A673 (cell line): ENCODE measurements around the gene MYH16. TPM values are rescaled to one million over a fixed set of nuclear protein-coding genes. Genes with fewer than 3 reads are reported as not detected.

Experiments
- BruUV-seq: library from RNA; stranded (reverse); fragments of 400-500 nt; replicated peaks from 2 replicates; lab custom pipeline; 2021; lab: Mats Ljungman, UMichigan
- CTCF ChIA-PET: fragments of 300-600 bp; sonication (Branson Sonifier 250); formaldehyde crosslinking; loops from one replicate; lab custom pipeline; 2022; ENCODE audit warnings: antibody characterized with exemption; lab: Charles Lee
- POLR2A ChIA-PET: fragments of 300-600 bp; sonication (Branson Sonifier 250); formaldehyde crosslinking; loops from one replicate; lab custom pipeline; 2022; ENCODE audit warnings: antibody characterized with exemption; ENCODE audit not compliant: low non-redundant PET; lab: Charles Lee
- DNase-seq: peaks from one replicate; pipeline ENCODE4 v3.0.0-alpha.2; 2015; ENCODE audit warnings: low spot score
- H3K27ac ChIP-seq: fragments of 200-600 bp; sonication (generic); 2 replicates; pipeline ENCODE4 v1.5.1; 2016; ENCODE audit warnings: mixed run types, low read depth, mild to moderate bottlenecking, mixed read lengths, antibody characterized with exemption, low read length; ENCODE audit not compliant: poor library complexity, severe bottlenecking
- H3K27me3 ChIP-seq: fragments of 200-600 bp; sonication (generic); replicated peaks from 2 replicates; pipeline ENCODE4 v1.6.1; 2017; ENCODE audit warnings: mixed run types, low read depth, mild to moderate bottlenecking, mixed read lengths, antibody characterized with exemption, low read length; ENCODE audit not compliant: insufficient read depth, poor library complexity
- H3K36me3 ChIP-seq: fragments of 200-600 bp; sonication (generic); 2 replicates; pipeline ENCODE4 v1.6.1; 2016; ENCODE audit warnings: mixed run types, mild to moderate bottlenecking, mixed read lengths, antibody characterized with exemption, low read length; ENCODE audit not compliant: insufficient read depth, poor library complexity, severe bottlenecking
- H3K4me1 ChIP-seq: fragments of 200-600 bp; sonication (generic); 2 replicates; pipeline ENCODE4 v1.6.1; 2017; ENCODE audit warnings: mixed run types, mild to moderate bottlenecking, mixed read lengths, antibody characterized with exemption, low read length; ENCODE audit not compliant: insufficient read depth, poor library complexity, severe bottlenecking
- H3K4me3 ChIP-seq: fragments of 200-600 bp; sonication (generic); 2 replicates; pipeline ENCODE4 v1.5.1; 2016; ENCODE audit warnings: low read depth, mixed run types, mild to moderate bottlenecking, mixed read lengths, low read length; ENCODE audit not compliant: poor library complexity, severe bottlenecking
- H3K9me3 ChIP-seq: fragments of 200-600 bp; sonication (generic); 2 replicates; pipeline ENCODE4 v1.6.1; 2016; ENCODE audit warnings: mixed run types, low read depth, mild to moderate bottlenecking, mixed read lengths, antibody characterized with exemption, low read length; ENCODE audit not compliant: poor library complexity, severe bottlenecking
- CTCF ChIP-seq: fragments of 300-800, 200-600 bp; sonication (generic); conservative IDR thresholded peaks from 2 replicates; pipeline ENCODE4 v1.5.1; 2017; ENCODE audit warnings: low read depth, mild to moderate bottlenecking, antibody characterized with exemption, low read length, moderate library complexity, mixed read lengths
- EZH2 ChIP-seq: fragments of 200-600 bp; sonication (generic); IDR thresholded peaks from 2 replicates; pipeline ENCODE4 v1.6.1; 2017; ENCODE audit warnings: borderline replicate concordance, low read depth, mild to moderate bottlenecking, mixed read lengths, antibody characterized with exemption, low read length; ENCODE audit not compliant: poor library complexity, severe bottlenecking
- intact Hi-C: fragments of 100-400 bp; cut with micrococcal nuclease; formaldehyde crosslinking; loops from one replicate; pipeline ENCODE4 v1.10.0; 2022; ENCODE audit not compliant: unreplicated experiment
- total RNA-seq: library from RNA; stranded (reverse); gene quantifications from 2 replicates; pipeline ENCODE4 v1.2.3, GENCODE V29; 2021

The MYH16 gene
- total RNA-seq, 1 experiment from 2014 or later: not detected

DNA sequence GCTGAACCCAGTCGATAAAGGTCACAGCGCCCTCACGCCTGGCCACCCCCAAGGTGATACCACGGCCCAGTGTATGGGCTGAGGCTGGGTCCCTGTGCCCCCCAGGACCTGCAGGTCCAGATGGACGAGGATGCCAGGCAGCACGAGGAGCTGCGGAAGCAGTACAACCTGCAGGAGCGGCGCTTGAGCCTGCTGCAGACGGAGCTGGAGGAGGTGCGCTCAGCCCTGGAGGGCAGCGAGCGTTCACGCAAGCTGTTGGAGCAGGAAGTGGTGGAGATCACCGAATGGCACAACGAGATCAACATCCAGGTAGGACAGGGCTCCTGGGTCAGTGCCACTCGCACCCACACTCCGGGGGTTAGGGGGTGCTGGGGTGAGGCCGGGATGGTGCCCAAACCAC, 28.9 kb downstream of the MYH16 start:
- ChIA-PET POLR2A (no interaction called here), CTCF (no interaction called here)
- H3K27ac ChIP-seq: no peak overlapping the region
- H3K9me3 ChIP-seq: no peaks in the 10 kb centered on the region
- no peaks in the 10 kb centered on the region for H3K27me3 ChIP-seq
- no peaks in the 10 kb centered on the region for H3K4me1 ChIP-seq
- BruUV-seq: no TSS peak
- DNase-seq: no peak
- intact Hi-C loops: no loop called here
- TF ChIP-seq CTCF: no peak
- TF ChIP-seq EZH2: no peak
- no peaks in the 10 kb centered on the region for H3K36me3 ChIP-seq
- no peak overlapping the region for H3K4me3 ChIP-seq

- no TSS peak for BruUV-seq
Measured at GRCh38 chr7:99305473-99306260, 33.0 kb downstream of the MYH16 start.

GRCh38 chr7:99308461-99309074, 35.9 kb downstream of the MYH16 start:
- no peak overlapping the region for H3K4me3 ChIP-seq
- BruUV-seq: no TSS peak
- no peaks in the 10 kb centered on the region for H3K27me3 ChIP-seq
- ChIA-PET CTCF (no interaction called here), POLR2A (no interaction called here)
- no peaks in the 10 kb centered on the region for H3K4me1 ChIP-seq
- no peak overlapping the region for H3K27ac ChIP-seq
- intact Hi-C loops: no loop called here
- DNase-seq: no peak
- TF ChIP-seq CTCF (no peak), EZH2 (no peak)
- no peaks in the 10 kb centered on the region for H3K9me3 ChIP-seq
- H3K36me3 ChIP-seq: no peaks in the 10 kb centered on the region

More at GRCh38 chr7:99305473-99306260, 33.0 kb downstream of the MYH16 start:
- Histone ChIP-seq H3K36me3 (no peaks in the 10 kb centered on the region), H3K27ac (no peak overlapping the region), H3K9me3 (no peaks in the 10 kb centered on the region), H3K27me3 (no peaks in the 10 kb centered on the region), H3K4me1 (no peaks in the 10 kb centered on the region), H3K4me3 (no peak overlapping the region)
- no peak for DNase-seq
- CTCF ChIA-PET: no interaction called here
- intact Hi-C loops: no loop called here
- TF ChIP-seq EZH2: no peak
- TF ChIP-seq CTCF: no peak
- POLR2A ChIA-PET: no interaction called here
